ENCODE data around the gene ZBTB45. TPM values are rescaled to one million over a fixed set of nuclear protein-coding genes. Genes with fewer than 3 reads are reported as not detected.
A peak's percentile ranks its signal among the peaks of the same experiment; 100 is the strongest.
"Not testable (repeated sequence)": the region's sequence is repeated elsewhere in the genome, so short reads cannot be mapped to it uniquely, and the experiment has no call there.

Gene ZBTB45
- polyA plus RNA-seq, 2 donors = 6.4 to 7.4 TPM

DNA sequence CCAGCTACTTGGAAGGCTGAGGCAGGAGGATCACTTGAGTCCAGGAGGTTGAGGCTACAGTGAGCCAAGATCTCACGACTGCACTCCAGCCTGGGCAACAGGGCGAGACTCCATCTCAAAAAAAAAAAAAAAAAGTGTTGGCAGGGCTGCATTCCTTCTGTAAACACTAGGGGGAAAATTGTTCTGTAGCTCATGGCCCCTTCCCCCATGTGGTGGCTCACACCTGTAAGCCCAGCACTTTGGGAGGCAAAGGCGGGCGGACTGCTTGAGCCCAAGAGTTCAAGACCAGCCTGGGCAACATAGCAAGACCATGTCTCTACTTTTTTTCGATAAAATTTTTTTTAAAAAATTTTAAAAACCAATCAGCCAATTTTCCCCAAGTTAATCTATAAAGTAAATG, 35.3 kb downstream of the ZBTB45 start:
- not testable (repeated sequence) for H3K27me3 ChIP-seq (ENCODE audit: control insufficient read depth in 1 of 2, insufficient read depth in 2 of 2, low read length in 2 of 2)
- 85 to 91% methylated on average over 5 of the region's 5 CpGs for WGBS, 2 donors

DNA sequence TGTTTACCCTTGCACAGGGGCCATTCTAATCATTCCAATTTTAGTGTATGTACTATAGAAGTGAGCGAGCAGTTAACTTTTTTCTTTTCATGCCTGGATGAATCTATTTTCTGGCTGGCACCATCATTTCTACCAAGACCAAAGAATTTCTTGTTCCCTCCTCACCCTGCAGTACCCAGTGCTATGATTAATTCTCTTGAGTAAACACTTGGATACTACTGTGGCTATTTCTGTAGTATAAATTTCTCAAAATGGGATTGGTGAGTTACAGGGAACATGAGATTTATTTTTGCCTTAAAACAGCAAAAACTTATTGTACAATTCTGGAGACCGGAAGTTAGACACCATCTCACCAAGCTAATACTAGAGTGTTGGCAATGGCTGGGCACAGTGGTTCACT, 35.8 kb downstream of the ZBTB45 start:
- Histone ChIP-seq H3K27ac (ENCODE audit: low read depth in 2 of 2, low read length in 1 of 2) (no peak overlapping the region), H3K4me1 (ENCODE audit: control insufficient read depth in 2 of 2, insufficient read depth in 2 of 2, low read length in 1 of 2) (peaks cover 0 to 3% of the 10 kb centered on the region in 2 donors), H3K27me3 (ENCODE audit: control insufficient read depth in 1 of 2, insufficient read depth in 2 of 2, low read length in 2 of 2) (no peaks in the 10 kb centered on the region), H3K9me3 (ENCODE audit: control insufficient read depth in 2 of 2, insufficient read depth in 1 of 2, low read depth in 1 of 2, low read length in 1 of 2) (no peaks in the 10 kb centered on the region), H3K36me3 (ENCODE audit: control insufficient read depth in 2 of 2, insufficient read depth in 2 of 2, low read length in 1 of 2) (peaks cover 0 to 11% of the 10 kb centered on the region in 2 donors), H3K4me3 (ENCODE audit: low read depth in 1 of 2, low read length in 2 of 2) (no peak overlapping the region)
- WGBS, 2 donors = 74 to 77% methylated on average over 2 of the region's 2 CpGs

More for the DNA sequence above, 35.3 kb downstream of the ZBTB45 start:
- H3K27ac ChIP-seq (ENCODE audit: low read depth in 2 of 2, low read length in 1 of 2); H3K9me3 ChIP-seq (ENCODE audit: control insufficient read depth in 2 of 2, insufficient read depth in 1 of 2, low read depth in 1 of 2, low read length in 1 of 2); H3K4me1 ChIP-seq (ENCODE audit: control insufficient read depth in 2 of 2, insufficient read depth in 2 of 2, low read length in 1 of 2); H3K4me3 ChIP-seq (ENCODE audit: low read depth in 1 of 2, low read length in 2 of 2): not testable (repeated sequence)
- H3K36me3 ChIP-seq (ENCODE audit: control insufficient read depth in 2 of 2, insufficient read depth in 2 of 2, low read length in 1 of 2) = peaks cover 0 to 11% of the 10 kb centered on the region in 2 donors

DNA sequence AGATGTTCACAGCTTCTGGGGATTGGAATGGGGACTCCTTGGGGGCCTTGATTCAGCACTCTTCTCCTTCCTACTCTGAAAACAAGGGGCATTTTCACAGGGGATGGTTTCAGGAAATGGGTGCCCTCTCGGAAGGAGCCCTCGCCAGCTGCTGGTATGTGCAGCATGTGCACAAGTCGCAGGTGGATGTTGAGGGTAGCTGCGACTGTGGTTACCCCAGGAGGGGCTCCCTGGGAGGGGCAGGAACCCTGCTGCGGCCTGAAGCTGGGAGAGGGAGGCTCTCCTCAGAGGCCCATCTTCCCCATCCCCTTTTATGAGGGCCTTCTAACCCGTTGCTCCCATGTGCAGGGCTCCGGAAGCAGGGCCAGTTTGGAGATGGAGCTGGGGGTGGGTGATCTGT, 37.2 kb downstream of the ZBTB45 start:
- Histone ChIP-seq H3K4me1 (ENCODE audit: control insufficient read depth in 2 of 2, insufficient read depth in 2 of 2, low read length in 1 of 2) (peaks cover 0 to 2% of the 10 kb centered on the region in 2 donors), H3K36me3 (ENCODE audit: control insufficient read depth in 2 of 2, insufficient read depth in 2 of 2, low read length in 1 of 2) (peaks cover 0 to 13% of the 10 kb centered on the region in 2 donors)
- WGBS, 2 donors = 83 to 86% methylated on average over 7 of the region's 7 CpGs

DNA sequence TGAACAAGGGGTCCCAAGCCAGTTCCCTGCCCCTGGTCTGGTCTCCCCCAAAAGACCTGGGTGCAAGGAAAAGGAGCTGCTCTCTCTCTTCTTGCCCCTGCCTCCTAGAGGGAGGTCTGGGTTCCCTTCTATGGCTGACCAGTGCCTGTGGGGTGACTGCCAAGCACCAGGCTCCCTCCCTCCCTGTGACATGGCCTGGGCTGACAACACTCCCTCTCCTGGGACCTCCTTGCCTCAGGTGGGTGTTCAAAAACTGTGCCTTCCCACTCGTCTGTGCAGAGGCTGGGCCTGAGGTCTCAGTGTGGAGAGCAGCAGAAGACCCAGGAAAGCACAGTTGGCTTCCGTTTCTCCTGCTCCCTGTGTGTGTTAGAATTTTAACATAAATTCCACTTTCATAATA, 38.8 kb downstream of the ZBTB45 start:
- Histone ChIP-seq H3K27me3 (ENCODE audit: control insufficient read depth in 1 of 2, insufficient read depth in 2 of 2, low read length in 2 of 2) (no peaks in the 10 kb centered on the region), H3K4me3 (ENCODE audit: low read depth in 1 of 2, low read length in 2 of 2) (no peak overlapping the region), H3K9me3 (ENCODE audit: control insufficient read depth in 2 of 2, insufficient read depth in 1 of 2, low read depth in 1 of 2, low read length in 1 of 2) (no peaks in the 10 kb centered on the region), H3K36me3 (ENCODE audit: control insufficient read depth in 2 of 2, insufficient read depth in 2 of 2, low read length in 1 of 2) (peaks cover 0 to 15% of the 10 kb centered on the region in 2 donors), H3K4me1 (ENCODE audit: control insufficient read depth in 2 of 2, insufficient read depth in 2 of 2, low read length in 1 of 2) (peaks cover 10 to 12% of the 10 kb centered on the region in 2 donors), H3K27ac (ENCODE audit: low read depth in 2 of 2, low read length in 1 of 2) (no peak overlapping the region)
- 80 to 87% methylated on average over 2 of the region's 2 CpGs for WGBS, 2 donors

More for the DNA sequence above, 37.2 kb downstream of the ZBTB45 start:
- Histone ChIP-seq H3K4me3 (ENCODE audit: low read depth in 1 of 2, low read length in 2 of 2) (no peak overlapping the region), H3K27ac (ENCODE audit: low read depth in 2 of 2, low read length in 1 of 2) (no peak overlapping the region), H3K9me3 (ENCODE audit: control insufficient read depth in 2 of 2, insufficient read depth in 1 of 2, low read depth in 1 of 2, low read length in 1 of 2) (no peaks in the 10 kb centered on the region), H3K27me3 (ENCODE audit: control insufficient read depth in 1 of 2, insufficient read depth in 2 of 2, low read length in 2 of 2) (no peaks in the 10 kb centered on the region)

DNA sequence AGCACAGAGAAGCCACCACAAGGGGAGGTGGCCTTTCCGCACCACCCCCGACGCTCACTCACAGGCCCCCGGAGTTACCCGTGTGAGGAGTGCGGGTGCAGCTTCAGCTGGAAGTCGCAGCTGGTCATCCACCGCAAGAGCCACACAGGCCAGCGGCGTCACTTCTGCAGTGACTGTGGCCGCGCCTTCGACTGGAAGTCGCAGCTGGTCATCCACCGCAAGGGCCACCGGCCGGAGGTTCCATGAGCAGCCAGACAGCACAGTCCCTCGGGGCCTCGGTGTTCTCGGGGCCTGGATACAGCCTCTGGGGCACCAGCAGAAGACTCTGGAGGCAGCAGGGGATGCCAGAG, 39.2 kb downstream of the ZBTB45 start:
- WGBS, 2 donors = 93 to 94% methylated on average over 20 of the region's 20 CpGs
- peaks cover 0 to 15% of the 10 kb centered on the region in 2 donors for H3K36me3 ChIP-seq (ENCODE audit: control insufficient read depth in 2 of 2, insufficient read depth in 2 of 2, low read length in 1 of 2)
- no peaks in the 10 kb centered on the region for H3K27me3 ChIP-seq (ENCODE audit: control insufficient read depth in 1 of 2, insufficient read depth in 2 of 2, low read length in 2 of 2)
- H3K4me3 ChIP-seq (ENCODE audit: low read depth in 1 of 2, low read length in 2 of 2) = no peak overlapping the region
- no peak overlapping the region for H3K27ac ChIP-seq (ENCODE audit: low read depth in 2 of 2, low read length in 1 of 2)
- H3K4me1 ChIP-seq (ENCODE audit: control insufficient read depth in 2 of 2, insufficient read depth in 2 of 2, low read length in 1 of 2) = peaks cover 10 to 12% of the 10 kb centered on the region in 2 donors
- H3K9me3 ChIP-seq (ENCODE audit: control insufficient read depth in 2 of 2, insufficient read depth in 1 of 2, low read depth in 1 of 2, low read length in 1 of 2) = no peaks in the 10 kb centered on the region

DNA sequence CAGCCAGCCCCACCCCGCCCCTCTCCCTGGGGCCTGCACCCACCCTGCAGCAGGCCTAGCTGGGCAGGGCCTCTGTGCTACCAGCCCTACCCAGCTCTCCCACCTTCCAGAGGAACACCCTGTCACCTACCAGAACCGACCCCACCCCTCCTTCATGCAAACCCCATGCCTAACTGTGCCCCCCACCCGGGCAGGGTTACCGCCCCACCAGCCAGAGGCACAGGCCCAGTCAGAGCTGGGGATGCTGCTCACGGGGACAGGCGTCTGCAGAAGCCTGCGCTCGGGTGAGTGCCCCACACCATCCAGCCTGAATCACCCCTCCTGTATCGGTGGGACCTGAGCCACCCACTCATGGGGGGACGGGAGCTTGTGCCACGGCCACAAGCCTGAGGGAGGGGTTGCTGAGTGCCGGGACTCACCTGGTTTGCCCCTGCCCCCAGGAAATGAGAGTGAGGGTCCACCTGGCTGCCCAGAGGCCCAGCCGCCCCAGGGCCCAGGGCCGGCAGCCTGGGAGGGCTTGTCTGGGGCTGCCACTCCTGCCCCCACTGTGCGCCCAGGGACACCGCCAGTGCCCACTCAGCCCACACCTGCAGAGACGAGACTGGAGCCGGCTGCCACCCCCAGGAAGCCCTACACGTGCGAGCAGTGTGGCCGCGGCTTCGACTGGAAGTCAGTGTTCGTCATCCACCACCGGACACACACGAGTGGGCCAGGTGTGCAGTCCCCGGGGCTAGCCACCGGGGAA, 39.7 kb downstream of the ZBTB45 start:
- no peaks in the 10 kb centered on the region for H3K9me3 ChIP-seq (ENCODE audit: control insufficient read depth in 2 of 2, insufficient read depth in 1 of 2, low read depth in 1 of 2, low read length in 1 of 2)
- H3K27ac ChIP-seq (ENCODE audit: low read depth in 2 of 2, low read length in 1 of 2) = no peak overlapping the region
- peaks cover 12 to 13% of the 10 kb centered on the region in 2 donors for H3K4me1 ChIP-seq (ENCODE audit: control insufficient read depth in 2 of 2, insufficient read depth in 2 of 2, low read length in 1 of 2)
- 88 to 90% methylated on average over 27 to 28 of the region's 28 CpGs for WGBS, 2 donors
- H3K36me3 ChIP-seq (ENCODE audit: control insufficient read depth in 2 of 2, insufficient read depth in 2 of 2, low read length in 1 of 2) = peaks cover 0 to 15% of the 10 kb centered on the region in 2 donors
- H3K27me3 ChIP-seq (ENCODE audit: control insufficient read depth in 1 of 2, insufficient read depth in 2 of 2, low read length in 2 of 2) = no peaks in the 10 kb centered on the region
- H3K4me3 ChIP-seq (ENCODE audit: low read depth in 1 of 2, low read length in 2 of 2) = no peak overlapping the region

DNA sequence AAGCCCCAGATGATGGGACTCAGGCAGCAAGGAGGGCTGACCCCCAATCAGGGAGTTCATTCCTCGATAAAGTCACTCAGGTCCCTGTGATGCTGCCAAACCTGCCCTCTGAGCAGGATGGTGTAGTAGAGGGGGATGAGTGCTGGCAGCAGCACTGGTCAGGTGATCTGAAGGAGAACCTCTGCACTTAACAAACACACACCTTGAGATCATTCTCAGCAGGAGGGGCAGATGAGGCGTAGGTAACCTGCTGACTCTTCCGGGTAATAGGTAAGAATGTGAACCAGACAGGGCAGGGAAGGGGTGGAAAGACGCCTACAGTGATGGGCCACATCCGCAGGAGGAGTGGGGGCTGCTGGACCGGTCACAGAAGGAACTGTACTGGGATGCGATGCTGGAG, 40.3 kb downstream of the ZBTB45 start:
- Histone ChIP-seq H3K4me3 (ENCODE audit: low read depth in 1 of 2, low read length in 2 of 2) (no peak overlapping the region), H3K9me3 (ENCODE audit: control insufficient read depth in 2 of 2, insufficient read depth in 1 of 2, low read depth in 1 of 2, low read length in 1 of 2) (no peaks in the 10 kb centered on the region), H3K4me1 (ENCODE audit: control insufficient read depth in 2 of 2, insufficient read depth in 2 of 2, low read length in 1 of 2) (peaks cover 12 to 13% of the 10 kb centered on the region in 2 donors), H3K27me3 (ENCODE audit: control insufficient read depth in 1 of 2, insufficient read depth in 2 of 2, low read length in 2 of 2) (no peaks in the 10 kb centered on the region), H3K36me3 (ENCODE audit: control insufficient read depth in 2 of 2, insufficient read depth in 2 of 2, low read length in 1 of 2) (peaks cover 0 to 15% of the 10 kb centered on the region in 2 donors), H3K27ac (ENCODE audit: low read depth in 2 of 2, low read length in 1 of 2) (no peak overlapping the region)
- WGBS, 2 donors = 89% methylated on average over 7 of the region's 7 CpGs

DNA sequence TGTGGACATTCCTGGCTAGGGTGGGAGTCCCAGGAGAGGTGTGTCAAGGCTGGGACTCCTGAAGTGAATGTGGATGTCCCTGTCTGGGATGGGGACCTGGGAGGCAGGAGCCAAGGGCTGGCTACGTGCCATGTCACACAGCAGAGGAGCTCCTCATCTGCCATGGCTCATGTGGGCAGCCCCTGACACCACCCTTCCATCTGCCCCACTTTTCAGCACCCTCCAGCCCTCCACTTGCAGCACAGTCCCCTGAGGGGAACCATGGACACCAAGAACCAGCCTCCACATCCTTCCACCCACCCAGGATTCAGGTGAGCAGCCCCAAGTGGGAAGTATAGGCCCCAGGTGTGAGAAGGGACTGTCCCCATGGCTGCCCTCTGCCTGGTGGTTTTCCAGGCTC, 41.7 kb downstream of the ZBTB45 start:
- no peak overlapping the region for H3K4me3 ChIP-seq (ENCODE audit: low read depth in 1 of 2, low read length in 2 of 2)
- H3K9me3 ChIP-seq (ENCODE audit: control insufficient read depth in 2 of 2, insufficient read depth in 1 of 2, low read depth in 1 of 2, low read length in 1 of 2) = no peaks in the 10 kb centered on the region
- no peaks in the 10 kb centered on the region for H3K27me3 ChIP-seq (ENCODE audit: control insufficient read depth in 1 of 2, insufficient read depth in 2 of 2, low read length in 2 of 2)
- H3K4me1 ChIP-seq (ENCODE audit: control insufficient read depth in 2 of 2, insufficient read depth in 2 of 2, low read length in 1 of 2) = peaks cover 12 to 13% of the 10 kb centered on the region in 2 donors
- WGBS, 2 donors = 100% methylated on average over 1 of the region's 1 CpG; no CpG with 5 or more reads in 1 of the 2 donors
- H3K27ac ChIP-seq (ENCODE audit: low read depth in 2 of 2, low read length in 1 of 2) = no peak overlapping the region
- H3K36me3 ChIP-seq (ENCODE audit: control insufficient read depth in 2 of 2, insufficient read depth in 2 of 2, low read length in 1 of 2) = peaks cover 3 to 18% of the 10 kb centered on the region in 2 donors

DNA sequence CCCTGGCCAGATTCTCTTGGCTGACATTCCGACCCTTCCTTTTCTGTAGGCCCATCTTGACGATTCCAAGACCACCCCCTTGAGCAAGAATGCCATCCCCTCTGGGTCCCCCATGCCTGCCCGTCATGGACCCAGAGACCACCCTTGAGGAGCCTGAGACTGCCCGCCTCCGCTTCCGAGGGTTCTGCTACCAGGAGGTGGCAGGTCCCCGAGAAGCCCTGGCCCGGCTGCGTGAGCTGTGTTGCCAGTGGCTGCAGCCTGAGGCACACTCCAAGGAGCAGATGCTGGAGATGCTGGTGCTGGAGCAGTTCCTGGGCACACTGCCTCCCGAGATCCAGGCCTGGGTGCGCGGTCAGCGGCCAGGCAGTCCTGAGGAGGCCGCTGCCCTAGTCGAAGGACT, 42.5 kb downstream of the ZBTB45 start:
- H3K4me3 ChIP-seq (ENCODE audit: low read depth in 1 of 2, low read length in 2 of 2) = no peak overlapping the region
- peaks cover 12 to 13% of the 10 kb centered on the region in 2 donors for H3K4me1 ChIP-seq (ENCODE audit: control insufficient read depth in 2 of 2, insufficient read depth in 2 of 2, low read length in 1 of 2)
- no peaks in the 10 kb centered on the region for H3K27me3 ChIP-seq (ENCODE audit: control insufficient read depth in 1 of 2, insufficient read depth in 2 of 2, low read length in 2 of 2)
- peaks cover 8 to 25% of the 10 kb centered on the region in 2 donors for H3K36me3 ChIP-seq (ENCODE audit: control insufficient read depth in 2 of 2, insufficient read depth in 2 of 2, low read length in 1 of 2)
- no peaks in the 10 kb centered on the region for H3K9me3 ChIP-seq (ENCODE audit: control insufficient read depth in 2 of 2, insufficient read depth in 1 of 2, low read depth in 1 of 2, low read length in 1 of 2)
- H3K27ac ChIP-seq (ENCODE audit: low read depth in 2 of 2, low read length in 1 of 2) = peak overlapping the region in 1 of 2 donors; percentile 94
- 89 to 91% methylated on average over 15 of the region's 15 CpGs for WGBS, 2 donors

DNA sequence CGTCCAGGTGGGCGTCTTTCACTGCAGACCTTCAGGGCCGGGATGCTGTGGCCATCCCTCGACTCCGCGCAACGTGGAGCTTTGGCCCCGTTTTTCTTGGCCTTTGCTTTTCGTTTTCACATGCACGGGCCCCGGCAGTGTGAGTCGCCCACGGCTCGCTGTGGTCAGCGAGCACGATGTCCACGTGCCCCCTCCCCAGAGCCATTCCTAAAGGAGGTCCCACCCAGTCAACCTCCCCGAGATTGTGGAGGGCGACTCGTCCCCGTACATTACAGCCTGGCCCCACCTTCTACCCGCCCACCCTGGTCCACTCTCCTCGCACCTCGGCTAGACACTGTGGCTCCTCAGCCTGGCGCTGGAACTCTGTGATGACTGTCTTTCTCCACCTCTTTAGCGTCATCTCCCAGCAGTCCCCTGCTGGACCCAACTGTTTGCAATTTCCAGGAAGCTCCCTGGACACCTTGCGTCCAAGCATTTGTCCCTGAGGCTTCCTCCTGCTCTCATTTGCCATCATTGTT, 43.1 kb downstream of the ZBTB45 start:
- peak overlapping the region; percentile 90 to 94 for H3K27ac ChIP-seq (ENCODE audit: low read depth in 2 of 2, low read length in 1 of 2)
- 3% methylated on average over 27 of the region's 27 CpGs for WGBS, 2 donors

More for the DNA sequence above, 43.1 kb downstream of the ZBTB45 start:
- no peaks in the 10 kb centered on the region for H3K27me3 ChIP-seq (ENCODE audit: control insufficient read depth in 1 of 2, insufficient read depth in 2 of 2, low read length in 2 of 2)
- no peaks in the 10 kb centered on the region for H3K9me3 ChIP-seq (ENCODE audit: control insufficient read depth in 2 of 2, insufficient read depth in 1 of 2, low read depth in 1 of 2, low read length in 1 of 2)
- H3K36me3 ChIP-seq (ENCODE audit: control insufficient read depth in 2 of 2, insufficient read depth in 2 of 2, low read length in 1 of 2) = peaks cover 10 to 31% of the 10 kb centered on the region in 2 donors
- peaks cover 12 to 13% of the 10 kb centered on the region in 2 donors for H3K4me1 ChIP-seq (ENCODE audit: control insufficient read depth in 2 of 2, insufficient read depth in 2 of 2, low read length in 1 of 2)
- peak overlapping the region; percentile 66 for H3K4me3 ChIP-seq (ENCODE audit: low read depth in 1 of 2, low read length in 2 of 2)
